Astrocyte (in vitro differentiated cells and primary cell): ENCODE results near the gene EDNRA. TPM values are rescaled to one million over a fixed set of nuclear protein-coding genes. Genes with fewer than 3 reads are reported as not detected.

Experiments used
- DNase-seq: peaks from one replicate; pipeline ENCODE4 v3.0.0-alpha.2; 2010; ENCODE audit warnings: low read depth
- FAIRE-seq: peaks from 2 replicates; lab custom pipeline; 2011; peaks lifted over from hg19 to GRCh38; lab: Jason Lieb, UNC
- H2AFZ ChIP-seq: 2 replicates; pipeline ENCODE4 v1.6.0; 2012; ENCODE audit warnings: low read depth, low read length, inconsistent platforms
- H3K27ac ChIP-seq: 2 replicates; pipeline ENCODE4 v1.5.1; 2011; ENCODE audit warnings: low read depth, low read length, inconsistent platforms
- H3K27me3 ChIP-seq: 2 replicates; pipeline ENCODE4 v1.6.0; 2011; ENCODE audit warnings: low read length, inconsistent platforms; ENCODE audit not compliant: insufficient read depth
- H3K36me3 ChIP-seq: 2 replicates; pipeline ENCODE4 v1.5.1; 2011; ENCODE audit warnings: low read length, inconsistent platforms; ENCODE audit not compliant: insufficient read depth
- H3K4me1 ChIP-seq: 2 replicates; pipeline ENCODE4 v1.5.1; 2011; ENCODE audit warnings: low read length, inconsistent platforms; ENCODE audit not compliant: insufficient read depth
- H3K4me2 ChIP-seq: 2 replicates; pipeline ENCODE4 v1.6.0; 2012; ENCODE audit warnings: low read length, inconsistent platforms
- H3K4me3 ChIP-seq: 2 replicates; pipeline ENCODE4 v1.5.1; 2011; ENCODE audit warnings: low read depth, mild to moderate bottlenecking, low read length, inconsistent platforms; ENCODE audit not compliant: insufficient read depth
- H3K79me2 ChIP-seq: 2 replicates; pipeline ENCODE4 v1.6.0; 2012; ENCODE audit warnings: mild to moderate bottlenecking, low read length, inconsistent platforms; ENCODE audit not compliant: insufficient read depth
- H3K9ac ChIP-seq: 2 replicates; pipeline ENCODE4 v1.6.0; 2012; ENCODE audit warnings: mild to moderate bottlenecking, low read length, inconsistent platforms
- H3K9me3 ChIP-seq: 2 replicates; pipeline ENCODE4 v1.5.1; 2012; ENCODE audit warnings: low read depth, mild to moderate bottlenecking, low read length, inconsistent platforms; ENCODE audit not compliant: insufficient read depth
- H4K20me1 ChIP-seq: 2 replicates; pipeline ENCODE4 v1.6.0; 2012; ENCODE audit warnings: low read length, inconsistent platforms; ENCODE audit not compliant: insufficient read depth
- H3K27ac Mint-ChIP-seq: one replicate; pipeline ENCODE4 v1.8.0; 2021; ENCODE audit warnings: mild to moderate bottlenecking, mixed read lengths; ENCODE audit not compliant: unreplicated experiment
- H3K27me3 Mint-ChIP-seq: one replicate; pipeline ENCODE4 v1.8.0; 2021; ENCODE audit warnings: low read depth, mixed read lengths; ENCODE audit not compliant: unreplicated experiment
- H3K36me3 Mint-ChIP-seq: one replicate; pipeline ENCODE4 v1.8.0; 2021; ENCODE audit warnings: low read depth, mixed read lengths; ENCODE audit not compliant: unreplicated experiment
- H3K4me1 Mint-ChIP-seq: one replicate; pipeline ENCODE4 v1.8.0; 2021; ENCODE audit warnings: low read depth, mixed read lengths; ENCODE audit not compliant: unreplicated experiment
- H3K4me3 Mint-ChIP-seq: one replicate; pipeline ENCODE4 v1.8.0; 2021; ENCODE audit warnings: mild to moderate bottlenecking, moderate library complexity, mixed read lengths; ENCODE audit not compliant: unreplicated experiment
- H3K9me3 Mint-ChIP-seq: one replicate; pipeline ENCODE4 v1.8.0; 2021; ENCODE audit warnings: mild to moderate bottlenecking, mixed read lengths; ENCODE audit not compliant: unreplicated experiment
- CTCF ChIP-seq: IDR thresholded peaks from 2 replicates; pipeline ENCODE4 v1.5.1; 2011; ENCODE audit warnings: low read depth, mild to moderate bottlenecking, inconsistent platforms, low read length, moderate library complexity; ENCODE audit not compliant: insufficient read depth
- EZH2 ChIP-seq: IDR thresholded peaks from 2 replicates; pipeline ENCODE4 v1.6.1; 2012; ENCODE audit warnings: mild to moderate bottlenecking, low read length, inconsistent platforms; ENCODE audit not compliant: insufficient read depth
- total RNA-seq: library from RNA; stranded (reverse); gene quantifications from 2 replicates; pipeline ENCODE4 v1.2.1, GENCODE V29; 2021

EDNRA gene
- total RNA-seq, 1 donor from 2014 or later: 6.4 TPM

GRCh38 chr4:147550626-147551246, 69.8 kb downstream of the EDNRA start:
- H3K4me3 Mint-ChIP-seq: peak overlapping the region; percentile 22
- no peak overlapping the region for H3K4me3 ChIP-seq
- H3K4me1 Mint-ChIP-seq: peaks cover 31% of the 10 kb centered on the region
- H3K27ac Mint-ChIP-seq: peak overlapping the region; percentile 8
- H3K9me3 Mint-ChIP-seq: peaks cover 9% of the 10 kb centered on the region
- no peaks in the 10 kb centered on the region for H3K27me3 Mint-ChIP-seq
- H4K20me1 ChIP-seq: no peaks in the 10 kb centered on the region
- no peak for FAIRE-seq
- H3K36me3 Mint-ChIP-seq: no peaks in the 10 kb centered on the region
- no peaks in the 10 kb centered on the region for H3K36me3 ChIP-seq
- no peaks in the 10 kb centered on the region for H3K27me3 ChIP-seq
- peak overlapping the region; percentile 68 for H3K27ac ChIP-seq
- peak overlapping the region; percentile 59 for H3K4me2 ChIP-seq
- H3K9ac ChIP-seq: peak overlapping the region; percentile 61
- peaks cover 33% of the 10 kb centered on the region for H3K4me1 ChIP-seq
- DNase-seq: peak; percentile 87
- H2AFZ ChIP-seq: peak overlapping the region; percentile 44
- H3K79me2 ChIP-seq: no peaks in the 10 kb centered on the region
- H3K9me3 ChIP-seq: no peaks in the 10 kb centered on the region
- TF ChIP-seq EZH2 (no peak), CTCF (no peak)

DNA sequence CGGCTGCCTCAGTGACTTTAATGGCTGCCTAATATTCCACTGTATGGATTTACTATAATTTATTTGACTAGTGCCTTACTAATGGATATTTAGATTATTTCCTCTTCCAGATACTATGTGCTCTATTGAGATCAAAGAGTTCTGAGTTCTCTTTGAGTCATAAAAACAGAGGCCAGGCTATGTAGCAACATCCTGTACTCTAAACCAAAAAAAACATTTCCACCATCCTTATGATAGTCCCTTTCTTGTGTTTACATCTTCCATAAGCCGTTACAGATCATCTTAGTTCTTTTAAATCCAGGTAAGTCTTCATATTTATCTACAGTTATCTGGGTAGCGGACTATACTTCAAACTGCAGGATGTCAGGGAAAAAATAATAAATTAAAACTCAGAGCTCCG, 79.7 kb downstream of the EDNRA start:
- Mint-ChIP-seq H3K27ac (no peak overlapping the region), H3K4me1 (no peaks in the 10 kb centered on the region), H3K36me3 (no peaks in the 10 kb centered on the region), H3K4me3 (no peak overlapping the region), H3K9me3 (no peaks in the 10 kb centered on the region), H3K27me3 (peaks cover 3% of the 10 kb centered on the region)
- Histone ChIP-seq H3K36me3 (no peaks in the 10 kb centered on the region), H3K4me3 (no peak overlapping the region), H2AFZ (no peak overlapping the region), H3K9ac (no peak overlapping the region), H3K27ac (no peak overlapping the region), H3K9me3 (no peaks in the 10 kb centered on the region), H3K27me3 (no peaks in the 10 kb centered on the region), H3K4me2 (peak overlapping the region; percentile 27), H3K4me1 (no peaks in the 10 kb centered on the region), H4K20me1 (no peaks in the 10 kb centered on the region), H3K79me2 (no peaks in the 10 kb centered on the region)
- no peak for FAIRE-seq
- no peak for DNase-seq
- TF ChIP-seq EZH2 (no peak), CTCF (no peak)

GRCh38 chr4:147566762-147567161, 85.9 kb downstream of the EDNRA start:
- no peaks in the 10 kb centered on the region for H4K20me1 ChIP-seq
- no peaks in the 10 kb centered on the region for H3K9me3 Mint-ChIP-seq
- no peak for FAIRE-seq
- no peak overlapping the region for H3K27ac ChIP-seq
- no peak overlapping the region for H3K4me3 ChIP-seq
- H3K79me2 ChIP-seq: no peaks in the 10 kb centered on the region
- H3K36me3 Mint-ChIP-seq: no peaks in the 10 kb centered on the region
- no peak overlapping the region for H3K9ac ChIP-seq
- no peaks in the 10 kb centered on the region for H3K27me3 ChIP-seq
- TF ChIP-seq EZH2: no peak
- TF ChIP-seq CTCF: no peak
- H3K4me1 Mint-ChIP-seq: no peaks in the 10 kb centered on the region
- no peak overlapping the region for H3K27ac Mint-ChIP-seq
- no peaks in the 10 kb centered on the region for H3K4me1 ChIP-seq
- H3K9me3 ChIP-seq: peaks cover 3% of the 10 kb centered on the region
- H2AFZ ChIP-seq: no peak overlapping the region
- no peaks in the 10 kb centered on the region for H3K36me3 ChIP-seq
- H3K27me3 Mint-ChIP-seq: no peaks in the 10 kb centered on the region
- no peak for DNase-seq
- H3K4me3 Mint-ChIP-seq: no peak overlapping the region
- H3K4me2 ChIP-seq: no peak overlapping the region
